ENCODE data around the gene REXO1. TPM values are rescaled to one million over a fixed set of nuclear protein-coding genes. Genes with fewer than 3 reads are reported as not detected.
"Not testable (repeated sequence)": the region's sequence is repeated elsewhere in the genome, so short reads cannot be mapped to it uniquely, and the experiment has no call there.

The REXO1 gene
- polyA plus RNA-seq, 3 donors, result 2.8 to 60.8 (median 3.0) TPM

DNA sequence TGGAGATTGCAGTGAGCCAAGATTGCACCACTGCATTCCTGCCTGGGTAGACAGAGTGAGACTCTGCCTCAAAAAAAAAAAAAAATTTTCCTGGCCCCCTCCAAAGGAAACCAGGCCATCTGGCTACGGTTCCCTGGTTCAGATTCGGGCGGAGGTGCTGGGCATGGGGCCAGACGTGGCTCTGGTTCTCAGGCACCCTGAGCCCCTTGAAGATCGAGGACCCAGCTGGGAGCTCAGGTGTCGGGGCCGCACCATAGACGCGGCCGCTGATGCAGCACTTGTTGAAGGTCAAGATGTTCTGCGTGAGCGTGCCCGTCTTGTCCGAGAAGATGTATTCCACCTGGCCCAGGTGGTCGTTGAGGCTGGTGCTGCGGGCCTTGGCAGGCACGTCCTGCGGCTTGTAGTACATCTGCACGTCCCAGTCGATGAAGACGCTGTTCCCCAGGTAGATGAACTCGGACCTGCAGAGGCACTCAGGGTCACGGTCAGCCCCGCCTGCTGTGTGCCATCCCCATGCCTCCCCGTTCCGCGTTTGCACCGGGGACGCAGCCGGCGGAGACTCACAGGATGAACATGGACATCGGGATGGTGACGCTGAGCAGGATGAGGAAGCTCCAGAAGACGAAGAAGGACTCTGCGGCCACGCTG lies 48.5 kb downstream of the REXO1 start:
- no peak overlapping the region for H3K4me3 Mint-ChIP-seq
- 96% methylated on average over 36 of the region's 36 CpGs for WGBS (ENCODE audit: insufficient coverage)
- DNase-seq, result no peak

GRCh38 chr19:1797313-1797712 lies 51.0 kb downstream of the REXO1 start:
- intact Hi-C loops (cut with micrococcal nuclease); H2AFZ ChIP-seq (ENCODE audit: insufficient read depth, low read depth, low read length, poor library complexity, severe bottlenecking); H3K4me1 Mint-ChIP-seq; DNase-seq; H3K9me3 ChIP-seq (replicated peaks in 1 of 2; ENCODE audit: control insufficient read depth in 1 of 2, insufficient read depth in 1 of 2, low read length in 2 of 2); H3K27ac ChIP-seq (ENCODE audit: low read depth in 1 of 2, low read length in 2 of 2); H3K9me3 Mint-ChIP-seq; H3K79me2 ChIP-seq (ENCODE audit: insufficient read depth, low read length); H3K27ac Mint-ChIP-seq; H3K4me3 ChIP-seq (replicated peaks in 1 of 3; ENCODE audit: low read depth in 2 of 3, low read length in 3 of 3); H3K9ac ChIP-seq (ENCODE audit: insufficient read depth, low read length, poor library complexity, severe bottlenecking); H3K4me2 ChIP-seq (replicated peaks; ENCODE audit: extremely low read depth, low read length, poor library complexity, severe bottlenecking); H4K20me1 ChIP-seq (ENCODE audit: insufficient read depth, low read length); H3K27me3 ChIP-seq (ENCODE audit: control insufficient read depth in 2 of 2, insufficient read depth in 2 of 2, low read length in 2 of 2); H3K4me1 ChIP-seq (ENCODE audit: control insufficient read depth in 1 of 2, insufficient read depth in 2 of 2, low read length in 2 of 2); H3K4me3 Mint-ChIP-seq: not testable (repeated sequence)
- 100% methylated on average over 2 of the region's 7 CpGs for WGBS (ENCODE audit: insufficient coverage)
- H3K27me3 Mint-ChIP-seq (ENCODE audit: low read depth in 3 of 3), result peaks cover 0 to 26% (median 17%) of the 10 kb centered on the region in 3 donors
- H3K36me3 Mint-ChIP-seq, result peaks cover 8 to 35% of the 10 kb centered on the region in 2 donors
- H3K36me3 ChIP-seq (replicated peaks in 1 of 2; ENCODE audit: control insufficient read depth in 1 of 2, insufficient read depth in 2 of 2, low read length in 2 of 2), result peaks cover 8 to 15% of the 10 kb centered on the region in 2 donors

More for the DNA sequence above, 48.5 kb downstream of the REXO1 start:
- H3K27me3 Mint-ChIP-seq (ENCODE audit: low read depth in 3 of 3), result peaks cover 0 to 22% (median 14%) of the 10 kb centered on the region in 3 donors
- H3K4me1 Mint-ChIP-seq, result peaks cover 8% of the 10 kb centered on the region
- Histone ChIP-seq H2AFZ (ENCODE audit: insufficient read depth, low read depth, low read length, poor library complexity, severe bottlenecking) (no peak overlapping the region), H4K20me1 (ENCODE audit: insufficient read depth, low read length) (no peaks in the 10 kb centered on the region), H3K4me3 (replicated peaks in 1 of 3; ENCODE audit: low read depth in 2 of 3, low read length in 3 of 3) (no peak overlapping the region), H3K4me1 (ENCODE audit: control insufficient read depth in 1 of 2, insufficient read depth in 2 of 2, low read length in 2 of 2) (peaks cover 3 to 7% of the 10 kb centered on the region in 2 donors), H3K27me3 (ENCODE audit: control insufficient read depth in 2 of 2, insufficient read depth in 2 of 2, low read length in 2 of 2) (peaks cover 0 to 7% of the 10 kb centered on the region in 2 donors), H3K27ac (ENCODE audit: low read depth in 1 of 2, low read length in 2 of 2) (no peak overlapping the region), H3K4me2 (replicated peaks; ENCODE audit: extremely low read depth, low read length, poor library complexity, severe bottlenecking) (no peak overlapping the region), H3K9me3 (replicated peaks in 1 of 2; ENCODE audit: control insufficient read depth in 1 of 2, insufficient read depth in 1 of 2, low read length in 2 of 2) (no peaks in the 10 kb centered on the region), H3K36me3 (replicated peaks in 1 of 2; ENCODE audit: control insufficient read depth in 1 of 2, insufficient read depth in 2 of 2, low read length in 2 of 2) (peaks cover 15 to 18% of the 10 kb centered on the region in 2 donors), H3K79me2 (ENCODE audit: insufficient read depth, low read length) (no peaks in the 10 kb centered on the region), H3K9ac (ENCODE audit: insufficient read depth, low read length, poor library complexity, severe bottlenecking) (no peak overlapping the region)
- TF ChIP-seq CTCF (IDR thresholded peaks at IDR 0.05), result no peak
- intact Hi-C loops (cut with micrococcal nuclease), result no loop called here
- no peaks in the 10 kb centered on the region for H3K9me3 Mint-ChIP-seq
- no peak overlapping the region for H3K27ac Mint-ChIP-seq
- peaks cover 26 to 60% of the 10 kb centered on the region in 2 donors for H3K36me3 Mint-ChIP-seq

Data from CD14-positive monocyte (primary cell).